HG03469 (cell line): ENCODE results near the gene ZNF805.
"Not testable (repeated sequence)": the region's sequence is repeated elsewhere in the genome, so short reads cannot be mapped to it uniquely, and the experiment has no call there.

Source experiments
- ATAC-seq: cut with Tn5 transposase; IDR thresholded peaks from one replicate; pipeline ENCODE4 v1.9.1; 2021; ENCODE audit warnings: mild to moderate bottlenecking, moderate library complexity, moderate number of reproducible peaks; ENCODE audit not compliant: unreplicated experiment

ZNF805 gene

DNA sequence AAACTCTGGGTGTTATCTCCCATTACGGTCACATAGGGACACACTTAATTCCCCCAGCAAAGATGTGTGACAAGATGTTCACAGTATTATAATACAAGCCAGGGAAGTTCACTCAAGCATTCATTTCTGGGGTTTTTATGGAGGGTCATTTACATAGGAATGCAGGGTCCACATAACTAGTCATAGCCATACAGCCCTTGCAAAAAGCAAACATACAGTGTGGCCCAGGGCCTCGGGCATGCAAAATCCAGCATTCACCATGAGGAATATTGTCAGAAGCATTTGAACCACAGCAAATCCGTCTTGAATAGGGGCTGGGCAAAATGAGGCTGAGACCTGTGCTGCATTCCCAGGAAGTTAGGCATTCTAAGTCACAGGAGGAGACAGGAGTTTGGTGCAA is 26.9 kb downstream of the ZNF805 start:
- ATAC-seq: no peak

- no peak for ATAC-seq
Observed at GRCh38 chr19:57269515-57270250, 29.3 kb downstream of the ZNF805 start.

- ATAC-seq: no peak
Observed at GRCh38 chr19:57271280-57271679, 30.8 kb downstream of the ZNF805 start.

DNA sequence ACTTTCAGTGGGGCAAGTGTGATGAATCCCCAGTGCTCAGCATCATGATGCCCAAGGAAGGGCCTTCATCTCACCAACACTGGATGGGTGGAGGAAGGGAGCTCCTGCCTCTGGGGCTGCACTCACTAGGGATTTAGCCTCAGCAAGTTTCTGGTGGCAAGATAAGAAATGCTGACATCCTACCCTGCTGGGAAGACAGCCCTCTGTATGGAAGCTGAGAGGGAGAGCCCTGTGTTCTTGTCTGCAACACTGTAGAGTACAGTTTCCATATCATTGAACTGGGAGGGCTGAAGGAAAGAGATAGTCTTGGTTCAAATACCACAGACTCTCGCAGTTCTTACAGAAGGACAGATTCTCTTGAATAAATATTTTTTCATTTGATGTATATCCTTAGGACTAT is 32.6 kb downstream of the ZNF805 start:
- ATAC-seq: no peak

DNA sequence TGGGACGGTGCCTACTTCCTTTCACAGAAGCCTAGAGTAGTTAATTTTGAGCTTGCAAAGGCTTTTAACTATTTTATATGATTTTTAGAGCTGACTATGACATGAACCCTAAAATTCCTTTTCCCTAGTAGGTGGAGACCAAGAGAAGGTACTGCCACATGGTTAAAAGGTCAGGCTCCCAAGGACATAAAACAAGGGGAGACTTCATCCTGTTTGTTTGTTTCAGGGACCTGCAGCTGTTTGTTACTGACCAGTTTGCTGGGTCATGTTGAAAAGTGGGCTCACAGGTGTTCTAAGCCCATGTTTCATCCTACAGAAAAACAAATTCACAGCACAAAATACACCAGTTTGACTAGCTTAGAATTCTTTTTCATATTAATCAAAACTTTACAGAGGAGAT is 36.0 kb downstream of the ZNF805 start:
- ATAC-seq: no peak

DNA sequence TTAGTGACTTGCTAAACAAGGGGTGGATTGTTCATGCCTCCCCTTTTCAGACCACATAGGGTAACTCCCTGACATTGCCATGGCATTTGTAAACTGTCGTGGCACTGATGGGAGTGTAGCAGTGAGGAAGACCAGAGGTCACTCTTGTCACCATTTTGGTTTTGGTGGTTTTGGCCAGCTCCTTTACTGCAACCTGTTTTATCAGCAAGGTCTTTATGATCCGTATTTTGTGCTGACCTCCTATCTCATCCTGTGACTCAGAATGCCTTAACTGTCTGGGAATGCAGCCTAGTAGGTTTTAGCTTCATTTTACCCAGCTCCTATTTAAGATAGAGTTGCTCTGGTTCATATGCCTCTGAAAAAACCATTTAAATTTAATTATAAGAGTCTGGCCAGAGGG is 38.0 kb downstream of the ZNF805 start:
- ATAC-seq: not testable (repeated sequence)

DNA sequence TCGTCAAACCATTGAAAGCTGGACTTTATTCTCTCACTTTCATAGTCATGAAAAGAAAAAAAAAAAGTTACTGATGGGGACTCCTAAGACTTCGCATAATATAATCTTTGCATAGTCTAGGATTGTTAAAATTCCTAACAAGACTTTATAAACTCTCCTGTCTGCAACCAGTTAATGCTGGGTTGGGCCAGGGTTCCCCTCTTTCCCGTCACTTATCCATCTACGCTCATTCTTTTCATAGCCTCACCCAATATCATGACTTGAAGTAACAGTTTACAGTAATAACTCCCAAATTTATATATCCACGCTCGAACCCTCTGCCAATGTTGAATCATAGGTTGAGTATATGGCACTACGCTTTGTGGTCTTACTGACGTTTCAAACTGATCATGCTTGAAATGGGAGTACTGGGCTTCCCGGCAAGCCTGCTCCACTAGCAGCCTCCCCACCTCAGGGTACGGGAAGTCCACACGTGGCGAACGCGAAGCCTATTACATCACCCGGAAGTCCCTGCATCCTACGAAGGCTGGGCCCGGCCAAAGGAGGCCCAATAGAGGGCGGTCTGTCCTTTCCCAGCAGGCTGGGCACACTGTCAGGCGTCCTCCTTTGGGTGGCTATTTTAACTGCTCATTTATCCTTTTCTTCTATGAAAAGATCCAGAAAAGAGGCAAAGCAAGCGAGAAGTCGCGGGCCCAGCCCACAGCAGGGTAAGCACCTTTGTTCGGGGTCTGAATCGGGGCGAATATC is 39.2 kb downstream of the ZNF805 start:
- peak; percentile 36 for ATAC-seq

GRCh38 chr19:57280165-57280961 is 39.9 kb downstream of the ZNF805 start, which contains the start of gene ZNF460:
Gene ZNF460, plus strand, starts transcription at chr19:57280485. Its CDS starts 322 bp downstream, at chr19:57280807.
- peak; percentile 44 for ATAC-seq

- ATAC-seq: no peak
Observed at GRCh38 chr19:57280962-57281400, 40.5 kb downstream of the ZNF805 start.

DNA sequence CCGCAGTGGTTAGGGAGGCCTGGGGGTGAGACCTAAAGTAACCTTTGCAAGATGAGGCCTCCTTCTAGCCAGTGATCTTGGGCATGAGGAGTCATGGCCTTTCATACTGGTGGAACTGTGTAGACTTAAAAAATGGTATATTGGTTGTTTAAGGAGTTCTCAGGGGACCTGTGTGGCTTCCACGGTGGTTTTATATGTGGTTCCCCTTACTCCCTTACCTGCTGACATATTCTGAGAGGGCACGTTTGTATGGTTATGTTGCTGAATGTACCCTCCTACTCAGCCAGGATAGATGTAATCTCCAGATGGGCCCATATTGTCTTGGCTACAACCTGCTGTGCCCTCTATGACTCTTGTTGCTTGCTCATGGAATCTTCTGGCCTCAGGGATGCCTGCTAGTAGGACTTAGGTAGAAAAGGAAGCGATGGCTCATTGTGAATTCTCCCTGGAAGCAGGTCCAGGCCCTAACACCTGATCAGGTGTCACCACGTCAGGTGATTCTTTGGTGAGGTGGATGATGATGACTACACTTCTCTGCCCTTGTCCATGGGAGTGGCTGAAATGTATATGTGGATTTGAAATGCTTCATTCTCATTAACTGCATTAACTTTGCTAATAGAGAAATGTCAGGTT is 41.7 kb downstream of the ZNF805 start:
- ATAC-seq: no peak

DNA sequence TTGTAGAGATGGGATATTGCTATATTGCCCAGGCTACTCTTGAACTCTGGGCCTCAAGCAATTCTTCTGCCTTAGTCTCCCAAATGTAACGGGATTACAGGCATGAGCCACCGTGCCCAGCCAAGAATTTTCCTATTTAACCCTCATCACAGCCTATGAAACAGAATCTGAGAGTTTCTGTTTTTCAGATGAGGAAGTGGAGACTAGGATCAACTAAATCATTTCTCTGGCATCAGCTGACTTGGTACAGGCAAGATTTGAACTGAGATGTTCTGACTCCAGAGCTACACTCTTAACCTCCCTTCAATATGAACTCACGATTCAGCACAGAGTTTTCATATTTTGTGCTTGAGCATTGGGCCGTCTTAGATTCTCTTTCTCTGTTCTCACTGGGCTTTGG is 47.9 kb downstream of the ZNF805 start:
- ATAC-seq: no peak

DNA sequence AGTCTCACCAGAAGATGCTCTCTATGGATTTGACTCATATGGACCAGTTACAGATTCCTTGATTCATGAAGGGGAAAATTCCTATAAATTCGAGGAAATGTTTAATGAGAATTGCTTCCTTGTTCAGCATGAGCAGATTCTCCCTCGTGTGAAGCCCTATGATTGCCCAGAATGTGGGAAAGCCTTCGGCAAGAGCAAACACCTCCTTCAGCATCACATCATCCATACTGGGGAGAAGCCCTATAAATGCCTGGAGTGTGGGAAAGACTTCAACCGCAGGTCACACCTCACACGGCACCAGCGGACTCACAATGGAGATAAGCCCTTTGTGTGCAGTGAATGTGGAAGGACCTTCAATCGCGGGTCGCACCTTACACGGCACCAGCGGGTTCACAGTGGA is 50.5 kb downstream of the ZNF805 start:
- no peak for ATAC-seq

DNA sequence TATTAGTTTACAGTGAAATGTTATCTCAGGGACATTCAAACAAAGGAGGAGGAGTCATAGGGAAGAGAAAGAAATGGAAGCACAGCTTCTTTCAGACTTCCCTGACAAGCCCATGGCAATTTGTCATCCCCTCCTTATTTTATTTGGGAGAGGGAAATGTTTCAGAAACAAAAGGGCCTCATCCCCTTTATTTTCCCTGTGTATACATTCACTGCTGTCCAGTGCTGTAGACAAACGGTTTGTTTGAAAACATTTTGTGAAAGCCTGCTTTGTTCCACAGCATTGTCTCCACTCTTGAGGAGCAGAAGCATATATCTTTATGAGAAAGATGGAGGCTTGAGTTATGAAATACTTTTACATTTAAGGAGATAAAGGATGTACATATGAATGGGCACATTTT is 52.1 kb downstream of the ZNF805 start:
- ATAC-seq: no peak

- no peak for ATAC-seq
Observed at GRCh38 chr19:57293719-57294118, 53.3 kb downstream of the ZNF805 start.

DNA sequence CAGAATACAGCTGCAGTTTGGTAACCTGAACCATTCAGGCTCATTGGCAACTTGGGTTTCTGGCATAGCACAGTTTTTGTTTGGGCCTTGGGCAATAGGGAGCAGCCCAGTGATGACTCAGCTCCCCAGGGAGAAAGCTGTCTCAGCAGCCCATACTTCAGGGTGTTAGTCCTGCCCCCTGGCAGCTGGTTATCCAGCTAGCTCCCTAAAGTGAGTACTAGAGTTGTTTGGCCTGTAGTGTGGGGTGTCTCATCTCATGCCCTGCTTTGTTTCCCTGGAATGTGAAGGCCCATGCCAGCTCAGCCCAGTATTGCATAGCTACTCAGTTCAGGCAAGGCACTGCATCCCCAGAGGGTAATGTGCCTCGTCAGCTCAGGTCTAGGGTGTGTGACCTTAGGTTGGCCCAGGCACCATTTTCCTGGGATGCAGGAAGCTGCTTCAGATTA is 61.6 kb downstream of the ZNF805 start:
- no peak for ATAC-seq

DNA sequence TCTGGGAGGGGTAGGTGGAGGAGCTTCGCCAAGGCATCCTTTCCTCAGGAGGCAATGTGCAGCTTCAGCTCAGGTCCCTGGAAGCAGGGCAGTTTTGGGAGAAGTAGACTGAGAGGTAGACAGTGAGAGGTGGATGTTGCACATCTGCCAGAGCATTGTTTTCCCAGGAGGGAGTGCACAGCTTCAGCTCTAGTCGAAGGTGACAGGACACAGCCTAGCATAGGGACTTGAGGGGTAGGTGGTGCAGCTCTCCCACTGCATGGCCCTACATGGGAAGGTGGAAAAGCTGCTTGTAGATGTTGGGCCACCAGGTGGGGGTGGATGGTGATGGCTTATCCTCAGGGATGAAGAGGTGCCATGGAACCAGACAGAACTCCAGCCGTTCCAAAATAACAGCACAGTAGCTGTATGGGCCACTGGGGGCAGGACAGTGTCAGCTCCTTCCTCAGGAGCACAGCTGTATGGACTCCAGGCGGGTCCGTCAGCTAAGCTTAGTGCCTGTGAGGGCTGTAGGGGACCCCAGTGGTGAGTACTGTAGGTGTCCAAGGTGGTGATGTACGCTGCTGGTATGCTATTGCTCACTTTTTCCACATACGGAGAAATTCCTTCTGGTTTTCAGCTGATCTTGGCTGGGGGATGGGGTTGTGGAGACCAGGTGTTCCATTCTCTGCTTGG is 62.4 kb downstream of the ZNF805 start:
- ATAC-seq: no peak
